A673 (cell line): ENCODE data around the gene GNAZ. TPM values are rescaled to one million over a fixed set of nuclear protein-coding genes. Genes with fewer than 3 reads are reported as not detected.

Source experiments
- BruUV-seq: library from RNA; stranded (reverse); fragments of 400-500 nt; replicated peaks from 2 replicates; lab custom pipeline; 2021; lab: Mats Ljungman, UMichigan
- CTCF ChIA-PET: fragments of 300-600 bp; sonication (Branson Sonifier 250); formaldehyde crosslinking; loops from one replicate; lab custom pipeline; 2022; ENCODE audit warnings: antibody characterized with exemption; lab: Charles Lee
- POLR2A ChIA-PET: fragments of 300-600 bp; sonication (Branson Sonifier 250); formaldehyde crosslinking; loops from one replicate; lab custom pipeline; 2022; ENCODE audit warnings: antibody characterized with exemption; ENCODE audit not compliant: low non-redundant PET; lab: Charles Lee
- DNase-seq: peaks from one replicate; pipeline ENCODE4 v3.0.0-alpha.2; 2015; ENCODE audit warnings: low spot score
- H3K27ac ChIP-seq: fragments of 200-600 bp; sonication (generic); 2 replicates; pipeline ENCODE4 v1.5.1; 2016; ENCODE audit warnings: mixed run types, low read depth, mild to moderate bottlenecking, mixed read lengths, antibody characterized with exemption, low read length; ENCODE audit not compliant: poor library complexity, severe bottlenecking
- H3K27me3 ChIP-seq: fragments of 200-600 bp; sonication (generic); replicated peaks from 2 replicates; pipeline ENCODE4 v1.6.1; 2017; ENCODE audit warnings: mixed run types, low read depth, mild to moderate bottlenecking, mixed read lengths, antibody characterized with exemption, low read length; ENCODE audit not compliant: insufficient read depth, poor library complexity
- H3K36me3 ChIP-seq: fragments of 200-600 bp; sonication (generic); 2 replicates; pipeline ENCODE4 v1.6.1; 2016; ENCODE audit warnings: mixed run types, mild to moderate bottlenecking, mixed read lengths, antibody characterized with exemption, low read length; ENCODE audit not compliant: insufficient read depth, poor library complexity, severe bottlenecking
- H3K4me1 ChIP-seq: fragments of 200-600 bp; sonication (generic); 2 replicates; pipeline ENCODE4 v1.6.1; 2017; ENCODE audit warnings: mixed run types, mild to moderate bottlenecking, mixed read lengths, antibody characterized with exemption, low read length; ENCODE audit not compliant: insufficient read depth, poor library complexity, severe bottlenecking
- H3K4me3 ChIP-seq: fragments of 200-600 bp; sonication (generic); 2 replicates; pipeline ENCODE4 v1.5.1; 2016; ENCODE audit warnings: low read depth, mixed run types, mild to moderate bottlenecking, mixed read lengths, low read length; ENCODE audit not compliant: poor library complexity, severe bottlenecking
- H3K9me3 ChIP-seq: fragments of 200-600 bp; sonication (generic); 2 replicates; pipeline ENCODE4 v1.6.1; 2016; ENCODE audit warnings: mixed run types, low read depth, mild to moderate bottlenecking, mixed read lengths, antibody characterized with exemption, low read length; ENCODE audit not compliant: poor library complexity, severe bottlenecking
- CTCF ChIP-seq: fragments of 300-800, 200-600 bp; sonication (generic); conservative IDR thresholded peaks from 2 replicates; pipeline ENCODE4 v1.5.1; 2017; ENCODE audit warnings: low read depth, mild to moderate bottlenecking, antibody characterized with exemption, low read length, moderate library complexity, mixed read lengths
- EZH2 ChIP-seq: fragments of 200-600 bp; sonication (generic); IDR thresholded peaks from 2 replicates; pipeline ENCODE4 v1.6.1; 2017; ENCODE audit warnings: borderline replicate concordance, low read depth, mild to moderate bottlenecking, mixed read lengths, antibody characterized with exemption, low read length; ENCODE audit not compliant: poor library complexity, severe bottlenecking
- intact Hi-C: fragments of 100-400 bp; cut with micrococcal nuclease; formaldehyde crosslinking; loops from one replicate; pipeline ENCODE4 v1.10.0; 2022; ENCODE audit not compliant: unreplicated experiment
- total RNA-seq: library from RNA; stranded (reverse); gene quantifications from 2 replicates; pipeline ENCODE4 v1.2.3, GENCODE V29; 2021

The GNAZ gene
- total RNA-seq, 1 experiment from 2014 or later: 5.1 TPM

- intact Hi-C loops: loop anchor here (10.0 kb wide), 1 partner anchor 269 kb away; no protein-coding TSS in a partner anchor
- Histone ChIP-seq H3K27ac (no peak overlapping the region), H3K4me3 (no peak overlapping the region), H3K27me3 (no peaks in the 10 kb centered on the region), H3K9me3 (no peaks in the 10 kb centered on the region), H3K36me3 (no peaks in the 10 kb centered on the region), H3K4me1 (no peaks in the 10 kb centered on the region)
- CTCF ChIA-PET: interaction anchor here (0.6 kb wide), 1 partner anchor 188 kb away, joined by 3 read pairs; no protein-coding TSS in a partner anchor
- TF ChIP-seq CTCF (no peak), EZH2 (no peak)
- no peak for DNase-seq
- BruUV-seq: no TSS peak
- POLR2A ChIA-PET: interaction anchor here (0.5 kb wide), 1 partner anchor 985 kb away, joined by 3 read pairs; no protein-coding TSS in a partner anchor
Observed at GRCh38 chr22:23123804-23124254, 53.5 kb downstream of the GNAZ start.

GRCh38 chr22:23124611-23125511, 54.5 kb downstream of the GNAZ start:
- Histone ChIP-seq H3K4me3 (no peak overlapping the region), H3K4me1 (no peaks in the 10 kb centered on the region), H3K9me3 (no peaks in the 10 kb centered on the region), H3K27ac (no peak overlapping the region), H3K27me3 (no peaks in the 10 kb centered on the region), H3K36me3 (no peaks in the 10 kb centered on the region)
- intact Hi-C loops: loop anchor here (10.0 kb wide), 1 partner anchor 270 kb away; no protein-coding TSS in a partner anchor
- no TSS peak for BruUV-seq
- TF ChIP-seq CTCF (no peak), EZH2 (no peak)
- POLR2A ChIA-PET: interaction anchor here (0.6 kb wide), 1 partner anchor 89 kb away, joined by 3 read pairs; no protein-coding TSS in a partner anchor
- CTCF ChIA-PET: no interaction called here
- no peak for DNase-seq

- H3K36me3 ChIP-seq: no peaks in the 10 kb centered on the region
- BruUV-seq: no TSS peak
- intact Hi-C loops: loop anchor here (10.0 kb wide), 1 partner anchor 271 kb away; no protein-coding TSS in a partner anchor
- TF ChIP-seq CTCF (no peak), EZH2 (no peak)
- no peaks in the 10 kb centered on the region for H3K9me3 ChIP-seq
- no peak overlapping the region for H3K4me3 ChIP-seq
- ChIA-PET POLR2A (no interaction called here), CTCF (interaction anchor here (1.0 kb wide), 1 partner anchor 165 kb away, joined by 3 read pairs; no protein-coding TSS in a partner anchor)
- H3K4me1 ChIP-seq: no peaks in the 10 kb centered on the region
- H3K27ac ChIP-seq: no peak overlapping the region
- DNase-seq: no peak
- no peaks in the 10 kb centered on the region for H3K27me3 ChIP-seq
Observed at GRCh38 chr22:23125512-23126103, 55.3 kb downstream of the GNAZ start.
